ENCODE data around the gene CIT. TPM values are rescaled to one million over a fixed set of nuclear protein-coding genes. Genes with fewer than 3 reads are reported as not detected.

CIT gene
- total RNA-seq, 4 donors from 2014 or later: under 0.01 to 28.1 (median 5.8) TPM

DNA sequence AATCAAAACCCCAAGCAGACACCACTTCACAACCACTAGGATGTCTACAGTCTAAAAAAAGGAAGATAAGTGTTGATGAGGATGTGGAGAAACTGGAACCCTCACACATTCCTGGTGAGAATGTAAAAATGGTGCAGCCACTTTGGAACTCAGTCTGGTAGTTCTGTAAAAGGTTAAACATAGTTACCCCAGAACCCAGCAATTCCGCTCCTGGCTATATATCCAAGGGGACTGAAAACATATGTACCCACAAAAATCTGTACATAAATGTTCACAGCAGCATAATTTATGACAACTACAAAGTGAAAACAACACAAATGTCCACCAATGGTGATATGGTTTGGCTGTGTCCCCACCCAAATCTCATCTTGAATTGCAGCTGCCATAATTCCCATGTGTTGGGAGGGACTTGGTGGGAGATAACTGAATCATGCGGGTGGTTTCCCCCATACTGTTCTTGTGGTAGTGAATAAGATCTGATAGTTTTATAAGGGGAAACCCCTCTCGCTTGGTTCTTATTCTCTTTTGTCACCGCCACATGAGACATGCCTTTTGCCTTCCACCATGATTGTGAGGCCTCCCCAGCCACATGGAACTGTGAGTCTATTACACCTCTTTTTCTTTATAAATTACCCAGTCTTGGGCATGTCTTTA, 162.4 kb downstream of the CIT start:
- no peaks in the 10 kb centered on the region for H3K4me1 ChIP-seq

DNA sequence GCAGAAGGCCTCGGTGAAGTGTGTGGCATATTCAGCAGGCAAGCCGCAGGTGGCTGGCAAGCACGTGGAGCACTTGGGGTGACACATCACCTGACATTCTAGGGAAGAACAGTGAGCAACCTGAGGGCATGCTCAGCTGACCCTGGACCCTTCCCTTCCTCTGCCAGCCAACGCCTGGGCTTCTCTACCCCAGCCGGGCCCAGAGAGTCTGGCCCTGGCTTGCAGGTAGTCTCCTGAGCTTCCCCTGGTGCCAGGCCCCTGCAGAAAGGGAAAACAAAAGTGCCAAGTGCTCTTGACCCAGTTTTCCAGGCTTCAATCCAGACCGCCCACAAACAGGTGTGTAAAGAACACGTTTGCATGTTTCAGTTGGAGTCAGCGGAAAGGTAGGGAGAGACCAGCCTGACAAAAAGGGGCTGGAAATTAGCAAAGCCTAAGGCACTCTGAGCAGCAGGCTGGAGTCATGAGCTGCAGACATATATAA, 163.5 kb downstream of the CIT start:
- no peak for DNase-seq
- intact Hi-C loops (cut with DNase I; ENCODE audit: low total_unique reads): no loop called here
- Histone ChIP-seq H3K27me3 (no peaks in the 10 kb centered on the region), H3K27ac (no peak overlapping the region), H3K4me3 (no peak overlapping the region), H3K9me3 (no peaks in the 10 kb centered on the region), H3K36me3 (no peaks in the 10 kb centered on the region), H3K4me1 (no peaks in the 10 kb centered on the region)
- no peak for TF ChIP-seq POLR2A (IDR thresholded peaks at IDR 0.05)
- TF ChIP-seq, protein P1, sequence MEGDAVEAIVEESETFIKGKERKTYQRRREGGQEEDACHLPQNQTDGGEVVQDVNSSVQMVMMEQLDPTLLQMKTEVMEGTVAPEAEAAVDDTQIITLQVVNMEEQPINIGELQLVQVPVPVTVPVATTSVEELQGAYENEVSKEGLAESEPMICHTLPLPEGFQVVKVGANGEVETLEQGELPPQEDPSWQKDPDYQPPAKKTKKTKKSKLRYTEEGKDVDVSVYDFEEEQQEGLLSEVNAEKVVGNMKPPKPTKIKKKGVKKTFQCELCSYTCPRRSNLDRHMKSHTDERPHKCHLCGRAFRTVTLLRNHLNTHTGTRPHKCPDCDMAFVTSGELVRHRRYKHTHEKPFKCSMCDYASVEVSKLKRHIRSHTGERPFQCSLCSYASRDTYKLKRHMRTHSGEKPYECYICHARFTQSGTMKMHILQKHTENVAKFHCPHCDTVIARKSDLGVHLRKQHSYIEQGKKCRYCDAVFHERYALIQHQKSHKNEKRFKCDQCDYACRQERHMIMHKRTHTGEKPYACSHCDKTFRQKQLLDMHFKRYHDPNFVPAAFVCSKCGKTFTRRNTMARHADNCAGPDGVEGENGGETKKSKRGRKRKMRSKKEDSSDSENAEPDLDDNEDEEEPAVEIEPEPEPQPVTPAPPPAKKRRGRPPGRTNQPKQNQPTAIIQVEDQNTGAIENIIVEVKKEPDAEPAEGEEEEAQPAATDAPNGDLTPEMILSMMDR (IDR thresholded peaks at IDR 0.05): no peak

More for the DNA sequence above, 162.4 kb downstream of the CIT start:
- no peak for DNase-seq
- TF ChIP-seq, protein P1 (IDR thresholded peaks at IDR 0.05): no peak
- no peak for TF ChIP-seq POLR2A (IDR thresholded peaks at IDR 0.05)
- H3K36me3 ChIP-seq: no peaks in the 10 kb centered on the region
- no peaks in the 10 kb centered on the region for H3K9me3 ChIP-seq
- no peak overlapping the region for H3K4me3 ChIP-seq
- H3K27ac ChIP-seq: no peak overlapping the region
- intact Hi-C loops (cut with DNase I; ENCODE audit: low total_unique reads): no loop called here
- H3K27me3 ChIP-seq: no peaks in the 10 kb centered on the region

DNA sequence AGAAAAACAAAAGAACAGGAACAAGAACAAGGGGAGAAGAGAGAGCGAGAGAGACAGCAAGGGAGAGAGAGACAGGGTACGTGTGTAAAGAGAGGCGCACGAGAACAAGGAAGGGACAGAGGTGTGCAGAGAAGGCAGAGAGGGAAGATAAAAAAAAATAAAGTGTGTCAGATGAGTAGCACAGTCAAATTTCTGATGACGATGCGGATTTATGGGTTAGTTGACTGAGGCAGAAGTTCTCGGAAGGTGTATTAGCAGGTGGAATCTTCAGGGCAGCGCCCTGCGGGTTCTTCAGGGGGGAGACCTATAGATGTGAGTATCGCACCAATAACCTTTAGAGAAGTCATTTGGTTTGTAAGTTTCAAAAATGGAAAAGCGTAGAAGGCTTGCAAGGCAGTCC, 164.4 kb downstream of the CIT start:
- Histone ChIP-seq H3K4me1 (no peaks in the 10 kb centered on the region), H3K36me3 (no peaks in the 10 kb centered on the region), H3K4me3 (no peak overlapping the region), H3K27ac (no peak overlapping the region), H3K27me3 (no peaks in the 10 kb centered on the region), H3K9me3 (no peaks in the 10 kb centered on the region)
- DNase-seq: no peak
- TF ChIP-seq POLR2A (IDR thresholded peaks at IDR 0.05): no peak
- TF ChIP-seq, protein P1 (IDR thresholded peaks at IDR 0.05): no peak
- intact Hi-C loops (cut with DNase I; ENCODE audit: low total_unique reads): no loop called here

DNA sequence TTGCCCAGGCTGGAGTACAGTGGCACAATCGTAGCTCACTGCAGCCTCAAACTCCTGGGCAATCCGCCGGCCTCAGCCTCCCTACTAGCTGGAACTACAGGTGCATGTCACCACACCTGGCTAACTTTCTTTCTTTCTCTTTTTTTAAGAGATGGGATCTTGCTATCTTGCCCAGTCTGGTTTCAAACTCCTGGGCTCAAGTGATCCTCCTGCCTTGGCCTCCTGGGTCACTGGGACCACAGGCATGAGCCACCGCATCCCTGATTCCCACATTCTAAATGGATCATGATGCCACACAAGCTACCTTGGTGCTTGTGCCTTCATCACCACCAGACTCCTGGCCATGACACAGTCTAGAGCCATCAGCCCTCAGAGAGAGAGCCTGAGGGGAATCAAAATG, 165.4 kb downstream of the CIT start:
- no peak overlapping the region for H3K4me3 ChIP-seq
- no peak for TF ChIP-seq POLR2A (IDR thresholded peaks at IDR 0.05)
- TF ChIP-seq, protein P1 (IDR thresholded peaks at IDR 0.05): no peak
- no peaks in the 10 kb centered on the region for H3K9me3 ChIP-seq
- no peaks in the 10 kb centered on the region for H3K27me3 ChIP-seq
- H3K27ac ChIP-seq: no peak overlapping the region
- no peak for DNase-seq
- intact Hi-C loops (cut with DNase I; ENCODE audit: low total_unique reads): no loop called here
- no peaks in the 10 kb centered on the region for H3K36me3 ChIP-seq
- no peaks in the 10 kb centered on the region for H3K4me1 ChIP-seq

DNA sequence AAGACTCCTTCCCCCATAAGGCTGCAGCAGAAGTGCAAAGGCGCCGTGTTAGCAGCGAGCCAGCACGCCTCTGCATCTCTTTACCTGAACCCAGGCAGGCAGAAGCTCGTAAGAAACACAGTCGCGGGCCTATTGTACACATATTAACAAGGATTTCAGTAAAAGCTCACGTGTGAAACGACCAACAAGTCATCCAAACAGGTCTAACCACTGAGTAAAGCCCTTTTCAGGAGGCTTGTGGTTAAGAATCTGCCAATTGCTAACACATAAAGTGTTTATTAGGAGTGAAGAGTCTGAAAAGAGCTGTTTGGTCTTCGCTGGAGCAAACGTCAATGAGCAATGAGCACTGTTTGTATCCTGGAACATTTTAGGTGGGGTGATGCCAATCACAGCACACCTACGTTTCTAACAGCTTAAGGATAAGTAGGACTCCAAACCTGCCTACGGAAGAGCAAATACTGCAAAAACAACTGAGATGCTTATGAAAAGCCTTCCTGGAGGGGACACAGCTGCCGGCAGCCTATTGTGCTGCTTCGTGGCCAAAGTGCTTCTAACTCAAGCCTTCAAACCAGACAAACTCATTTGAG, 166.1 kb downstream of the CIT start:
- TF ChIP-seq, protein P1 (IDR thresholded peaks at IDR 0.05): no peak
- no peak for TF ChIP-seq POLR2A (IDR thresholded peaks at IDR 0.05)
- Histone ChIP-seq H3K4me3 (no peak overlapping the region), H3K27ac (no peak overlapping the region), H3K36me3 (no peaks in the 10 kb centered on the region), H3K9me3 (no peaks in the 10 kb centered on the region), H3K27me3 (no peaks in the 10 kb centered on the region), H3K4me1 (no peaks in the 10 kb centered on the region)
- DNase-seq: no peak
- intact Hi-C loops (cut with DNase I; ENCODE audit: low total_unique reads): no loop called here
